Stimulated activated CD8-positive, alpha-beta memory T cell treated with anti-CD3 and anti-CD28 coated beads, Interleukin-15, amount 100 ng/mL, for 48 hours (primary cell): Measurements from ENCODE around the gene KCNC4.

Experiments
- DNase-seq, 2 donors: peaks; one replicate each; pipeline ENCODE4 v3.0.0-alpha.2; 2020; ENCODE audit warnings: low read depth in 2 of 2

KCNC4 gene

GRCh38 chr1:110211496-110212168 is 1.5 kb downstream of the KCNC4 start:
- peak in 1 of 2 donors; percentile 19 for DNase-seq

- no peak for DNase-seq
These were observed 2.3 kb downstream of the KCNC4 start for GRCh38 chr1:110212169-110213142.

- DNase-seq, result no peak
These were observed 3.0 kb downstream of the KCNC4 start for GRCh38 chr1:110213143-110213540.

- no peak for DNase-seq
These were observed 4.6 kb downstream of the KCNC4 start for GRCh38 chr1:110214454-110215404.

GRCh38 chr1:110215621-110216515 is 5.8 kb downstream of the KCNC4 start:
- no peak for DNase-seq

GRCh38 chr1:110216844-110217444 is 6.8 kb downstream of the KCNC4 start:
- DNase-seq, result no peak

GRCh38 chr1:110218137-110218536 is 8.0 kb downstream of the KCNC4 start:
- DNase-seq, result no peak

- DNase-seq, result no peak
These were observed 8.6 kb downstream of the KCNC4 start for GRCh38 chr1:110218739-110219138.

- no peak for DNase-seq
These were observed 10.2 kb downstream of the KCNC4 start for GRCh38 chr1:110220324-110220723.

- DNase-seq, result no peak
These were observed 11.0 kb downstream of the KCNC4 start for GRCh38 chr1:110221119-110221518.

GRCh38 chr1:110223127-110223526 is 13.0 kb downstream of the KCNC4 start:
- DNase-seq, result no peak

- no peak for DNase-seq
These were observed 13.5 kb downstream of the KCNC4 start for GRCh38 chr1:110223581-110223980.

GRCh38 chr1:110224240-110224995 is 14.3 kb downstream of the KCNC4 start:
- no peak for DNase-seq

- no peak for DNase-seq
These were observed 15.1 kb downstream of the KCNC4 start for GRCh38 chr1:110225212-110225611.

GRCh38 chr1:110225756-110226404 is 15.8 kb downstream of the KCNC4 start:
- no peak for DNase-seq

GRCh38 chr1:110227774-110228173 is 17.7 kb downstream of the KCNC4 start:
- no peak for DNase-seq

GRCh38 chr1:110228381-110228780 is 18.3 kb downstream of the KCNC4 start:
- no peak for DNase-seq

GRCh38 chr1:110228869-110229268 is 18.8 kb downstream of the KCNC4 start:
- no peak for DNase-seq
